Neural progenitor cell (in vitro differentiated cells): ENCODE measurements around the gene ZNF254. TPM values are rescaled to one million over a fixed set of nuclear protein-coding genes. Genes with fewer than 3 reads are reported as not detected.

Experiments used
- DNase-seq: peaks from one replicate; pipeline ENCODE4 v3.0.0-alpha.2; 2016; ENCODE audit warnings: low spot score
- H2AFZ ChIP-seq: fragments of 200-600 bp; sonication (generic); replicated peaks from 2 replicates; pipeline ENCODE4 v1.6.1; 2016; ENCODE audit warnings: antibody characterized with exemption
- H3F3A ChIP-seq: fragments of 200-600 bp; sonication (generic); 2 replicates; pipeline ENCODE4 v1.6.1; 2016; ENCODE audit warnings: antibody characterized with exemption, low read depth
- H3K27ac ChIP-seq: fragments of 200-600 bp; sonication (generic); 2 replicates; pipeline ENCODE4 v1.5.1; 2016; ENCODE audit warnings: mild to moderate bottlenecking
- H3K27me3 ChIP-seq: fragments of 200-600 bp; sonication (generic); 2 replicates; pipeline ENCODE4 v1.6.1; 2016; ENCODE audit warnings: mild to moderate bottlenecking, moderate library complexity
- H3K36me3 ChIP-seq: fragments of 200-600 bp; sonication (generic); 2 replicates; pipeline ENCODE4 v1.5.1; 2016
- H3K4me1 ChIP-seq: fragments of 200-600 bp; sonication (generic); 2 replicates; pipeline ENCODE4 v1.6.1; 2016; ENCODE audit warnings: mixed run types
- H3K4me2 ChIP-seq: fragments of 200-600 bp; sonication (generic); 2 replicates; pipeline ENCODE4 v1.6.1; 2016
- H3K4me3 ChIP-seq: fragments of 200-600 bp; sonication (generic); 2 replicates; pipeline ENCODE4 v1.5.1; 2016
- H3K79me2 ChIP-seq: fragments of 200-600 bp; sonication (generic); 2 replicates; pipeline ENCODE4 v1.6.1; 2016; ENCODE audit warnings: low read depth
- H3K9ac ChIP-seq: fragments of 200-600 bp; sonication (generic); 2 replicates; pipeline ENCODE4 v1.6.1; 2016
- H3K9me3 ChIP-seq: fragments of 200-600 bp; sonication (generic); 2 replicates; pipeline ENCODE4 v1.5.1; 2016; ENCODE audit warnings: low read depth
- H4K20me1 ChIP-seq: fragments of 200-600 bp; sonication (generic); 2 replicates; pipeline ENCODE4 v1.6.1; 2016; ENCODE audit warnings: low read depth
- H3K27ac Mint-ChIP-seq: 3 replicates; pipeline ENCODE4 v1.8.0; 2021; ENCODE audit warnings: mixed read lengths
- H3K27me3 Mint-ChIP-seq: 2 replicates; pipeline ENCODE4 v1.8.0; 2022; ENCODE audit warnings: low read depth, mild to moderate bottlenecking, inconsistent platforms, moderate library complexity, mixed read lengths; ENCODE audit not compliant: insufficient read depth
- H3K36me3 Mint-ChIP-seq: 3 replicates; pipeline ENCODE4 v1.8.0; 2021; ENCODE audit warnings: mixed read lengths
- H3K4me1 Mint-ChIP-seq: 3 replicates; pipeline ENCODE4 v1.8.0; 2021; ENCODE audit warnings: mixed read lengths
- H3K4me3 Mint-ChIP-seq: 3 replicates; pipeline ENCODE4 v1.8.0; 2021; ENCODE audit warnings: mild to moderate bottlenecking, moderate library complexity, mixed read lengths
- H3K9me3 Mint-ChIP-seq: 3 replicates; pipeline ENCODE4 v1.8.0; 2020; ENCODE audit warnings: mixed read lengths
- EZH2 ChIP-seq: fragments of 200-600 bp; sonication (generic); IDR thresholded peaks from 2 replicates; pipeline ENCODE4 v1.6.1; 2017; ENCODE audit warnings: antibody characterized with exemption, mild to moderate bottlenecking, moderate library complexity
- EZH2phosphoT487 ChIP-seq: fragments of 200-600 bp; sonication (generic); IDR thresholded peaks from 2 replicates; pipeline ENCODE4 v1.6.1; 2017; ENCODE audit warnings: antibody characterized with exemption
- total RNA-seq: library from RNA; depleted of rRNA; stranded (reverse); fragments of >200 nt; gene quantifications from 2 replicates; pipeline ENCODE4 v1.2.3, GENCODE V29; 2015; ENCODE audit warnings: low replicate concordance
- TF ChIP-seq, protein P1 (sequence below): fragments of 200-600 bp; sonication (generic); IDR thresholded peaks from 2 replicates; pipeline ENCODE4 v1.5.1; 2017; ENCODE audit warnings: antibody characterized with exemption, mild to moderate bottlenecking

ZNF254 gene
- total RNA-seq, 1 donor from 2014 or later = 85.5 TPM

DNA sequence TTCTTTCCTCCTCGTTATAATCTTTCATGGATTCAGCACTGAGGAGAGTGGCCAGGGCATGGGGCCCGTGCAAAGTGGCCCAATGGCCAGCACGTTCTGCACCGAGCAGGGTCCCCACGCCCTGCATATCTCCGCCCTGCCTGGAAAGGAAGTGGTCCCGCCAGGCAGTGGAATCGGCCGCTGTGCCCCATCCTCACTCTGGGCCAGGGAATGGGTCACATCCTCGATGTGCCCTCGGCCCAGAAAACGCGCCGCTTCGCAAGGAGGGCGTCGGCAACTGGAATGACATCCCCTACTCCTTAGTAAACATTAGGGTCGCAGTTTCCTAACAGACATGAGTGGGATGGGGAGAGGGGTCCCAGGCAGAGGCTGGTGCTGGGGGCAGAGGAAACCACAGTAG lies 90.7 kb downstream of the ZNF254 start:
- Mint-ChIP-seq H3K27me3 (peaks cover 6% of the 10 kb centered on the region), H3K9me3 (peaks cover 53% of the 10 kb centered on the region), H3K4me3 (no peak overlapping the region), H3K27ac (no peak overlapping the region), H3K36me3 (peaks cover 9% of the 10 kb centered on the region), H3K4me1 (no peaks in the 10 kb centered on the region)
- Histone ChIP-seq H3K4me2 (no peak overlapping the region), H3K4me3 (no peak overlapping the region), H3K36me3 (no peaks in the 10 kb centered on the region), H3K9ac (no peak overlapping the region), H3K27me3 (no peaks in the 10 kb centered on the region), H3K79me2 (no peaks in the 10 kb centered on the region), H3K4me1 (no peaks in the 10 kb centered on the region), H4K20me1 (no peaks in the 10 kb centered on the region), H2AFZ (no peak overlapping the region), H3F3A (no peaks in the 10 kb centered on the region), H3K9me3 (peaks cover 14% of the 10 kb centered on the region), H3K27ac (no peak overlapping the region)
- DNase-seq = no peak
- TF ChIP-seq, protein P1, sequence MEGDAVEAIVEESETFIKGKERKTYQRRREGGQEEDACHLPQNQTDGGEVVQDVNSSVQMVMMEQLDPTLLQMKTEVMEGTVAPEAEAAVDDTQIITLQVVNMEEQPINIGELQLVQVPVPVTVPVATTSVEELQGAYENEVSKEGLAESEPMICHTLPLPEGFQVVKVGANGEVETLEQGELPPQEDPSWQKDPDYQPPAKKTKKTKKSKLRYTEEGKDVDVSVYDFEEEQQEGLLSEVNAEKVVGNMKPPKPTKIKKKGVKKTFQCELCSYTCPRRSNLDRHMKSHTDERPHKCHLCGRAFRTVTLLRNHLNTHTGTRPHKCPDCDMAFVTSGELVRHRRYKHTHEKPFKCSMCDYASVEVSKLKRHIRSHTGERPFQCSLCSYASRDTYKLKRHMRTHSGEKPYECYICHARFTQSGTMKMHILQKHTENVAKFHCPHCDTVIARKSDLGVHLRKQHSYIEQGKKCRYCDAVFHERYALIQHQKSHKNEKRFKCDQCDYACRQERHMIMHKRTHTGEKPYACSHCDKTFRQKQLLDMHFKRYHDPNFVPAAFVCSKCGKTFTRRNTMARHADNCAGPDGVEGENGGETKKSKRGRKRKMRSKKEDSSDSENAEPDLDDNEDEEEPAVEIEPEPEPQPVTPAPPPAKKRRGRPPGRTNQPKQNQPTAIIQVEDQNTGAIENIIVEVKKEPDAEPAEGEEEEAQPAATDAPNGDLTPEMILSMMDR = no peak
- no peak for TF ChIP-seq EZH2

DNA sequence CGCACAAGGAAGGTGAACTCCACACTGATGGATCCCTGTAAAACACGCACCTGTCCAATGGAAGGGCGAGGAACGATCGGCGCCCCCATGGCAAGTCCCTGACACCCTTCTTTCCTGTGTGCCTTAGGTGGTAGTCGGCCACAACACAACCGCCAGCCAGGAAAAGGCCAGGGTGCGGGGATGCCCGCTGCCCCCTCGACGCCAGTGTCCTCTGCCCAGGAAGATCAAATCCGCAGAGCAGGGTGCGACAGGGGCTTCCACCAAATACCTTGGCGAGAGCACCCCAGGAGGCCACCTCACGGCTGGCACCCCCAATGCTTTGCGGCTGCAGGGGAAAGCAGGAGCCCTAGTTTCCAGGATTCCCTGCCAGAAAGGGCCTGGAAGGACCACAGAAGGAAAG lies 91.2 kb downstream of the ZNF254 start:
- Histone ChIP-seq H2AFZ (no peak overlapping the region), H3K9me3 (peaks cover 10% of the 10 kb centered on the region), H3K27ac (no peak overlapping the region), H3F3A (no peaks in the 10 kb centered on the region), H3K9ac (no peak overlapping the region), H3K27me3 (no peaks in the 10 kb centered on the region), H4K20me1 (no peaks in the 10 kb centered on the region), H3K4me2 (no peak overlapping the region), H3K79me2 (no peaks in the 10 kb centered on the region), H3K36me3 (no peaks in the 10 kb centered on the region), H3K4me1 (no peaks in the 10 kb centered on the region), H3K4me3 (no peak overlapping the region)
- Mint-ChIP-seq H3K27ac (no peak overlapping the region), H3K36me3 (peaks cover 9% of the 10 kb centered on the region), H3K9me3 (peaks cover 53% of the 10 kb centered on the region), H3K27me3 (peaks cover 6% of the 10 kb centered on the region), H3K4me1 (no peaks in the 10 kb centered on the region), H3K4me3 (no peak overlapping the region)
- DNase-seq = no peak
- TF ChIP-seq EZH2 (no peak), EZH2phosphoT487 (no peak)
- TF ChIP-seq, protein P1 = no peak

Other genes with a start within 250 kb of the ZNF254 start
- gene ZNF726, start 172.3 kb upstream of the ZNF254 start, total RNA-seq = 0.31 TPM in 1 of 2 replicates, not detected in the other